Left cardiac atrium (tissue), 4 donors: Measurements from ENCODE around the gene HK1. TPM values are rescaled to one million over a fixed set of nuclear protein-coding genes. Genes with fewer than 3 reads are reported as not detected.

Experiments
- ATAC-seq, 2 donors: fragments of 200-7000 bp; cut with Tn5 transposase; one replicate each; pipeline ENCODE4 v1.9.1; 2020; ENCODE audit warnings: mild to moderate bottlenecking in 2 of 2, moderate library complexity in 2 of 2
- DNase-seq: peaks from one replicate; pipeline ENCODE4 v3.0.0-alpha.2; 2020
- intact Hi-C, 2 donors: fragments of 100-400 bp; cut with DNase I; formaldehyde crosslinking; loops; one replicate each; pipeline versions ENCODE4 v1.14.1 to v1.15.1; 2022 to 2023
- long read RNA-seq: library from polyadenylated mRNA; unstranded; transcript quantifications from one replicate; pipeline ENCODE4 v2.0.0, GENCODE V29; 2021
- total RNA-seq, 2 donors: library from RNA; stranded (reverse); fragmentation: NEBNext Ultra II Directional; extraction: Animal tissue kit (Norgen Biotek cat#: 25700); gene quantifications; one replicate each; pipeline ENCODE4 v1.2.1, GENCODE V29; 2021
- donor health status: DM: no; HTN: yes; CAD: no.
- donor health status: DM: no; HTN: yes; CAD: no; lungs with severe emphysema.
- donor health status: DM: yes; HTN: yes; CAD: no.
- donor health status: Dilated cardiomyopathy.

Gene HK1
- total RNA-seq, result 100 to 1,000 TPM; 188 to 274 TPM
- long read RNA-seq, transcript HK1-202 (18 exons, 3,605 nt), result major isoform, 651 of 740 reads
- long read RNA-seq, partial matches to known transcripts, result 62 of 740 reads
- long read RNA-seq, other reads (novel, unspliced or antisense), result 27 of 740 reads

GRCh38 chr10:69278446-69278963, at the start of gene HK1:
Gene HK1, plus strand, starts transcription at chr10:69278496.
- ATAC-seq, result peak in 1 of 2 donors; percentile 78
- no peak for DNase-seq
- intact Hi-C loops, result no loop called here

DNA sequence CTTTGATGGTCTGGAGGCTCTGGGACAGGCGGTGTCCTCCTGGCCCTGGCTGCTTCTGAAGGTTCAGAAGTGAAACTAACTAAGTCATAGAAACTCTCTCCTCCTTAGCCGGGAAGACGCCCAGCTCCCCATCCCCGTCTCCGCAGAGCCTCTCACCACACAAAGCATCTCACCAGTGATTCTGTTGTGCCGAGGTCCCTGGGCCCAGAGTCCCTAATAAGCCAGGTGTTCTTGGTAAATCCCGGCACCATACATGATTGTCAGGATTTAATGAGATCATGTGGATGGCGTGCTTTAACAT, 48.7 kb upstream of the HK1 start:
- DNase-seq (no peak), ATAC-seq (no peak)
- intact Hi-C loops, result no loop called here

GRCh38 chr10:69230128-69230527, 48.2 kb upstream of the HK1 start:
- no peak for DNase-seq
- intact Hi-C loops, result no loop called here
- ATAC-seq, result peak in 1 of 2 donors; percentile 17

DNA sequence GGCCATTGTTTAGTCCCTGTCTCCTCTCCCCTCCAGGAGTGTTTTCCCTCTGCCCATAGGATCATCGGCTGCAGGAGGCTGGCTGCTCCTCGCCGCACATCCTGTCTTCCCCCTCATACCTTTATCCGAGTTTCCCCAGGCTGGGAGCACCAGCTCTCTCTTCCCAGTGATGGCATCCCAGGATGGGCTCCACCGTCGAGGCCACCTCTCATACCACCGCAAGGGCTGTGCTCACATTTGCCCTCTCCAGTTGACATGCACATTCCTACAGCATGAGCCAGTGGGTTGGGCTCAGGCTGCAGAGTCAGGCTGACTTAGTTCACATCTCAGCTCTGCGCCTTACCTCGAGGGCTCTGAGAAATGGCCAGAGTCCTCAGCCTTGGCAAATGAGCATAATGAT, 46.0 kb upstream of the HK1 start:
- DNase-seq (no peak), ATAC-seq (no peak)
- intact Hi-C loops, result no loop called here

GRCh38 chr10:69232736-69233480, 45.4 kb upstream of the HK1 start:
- intact Hi-C loops, result no loop called here
- ATAC-seq (no peak), DNase-seq (no peak)

GRCh38 chr10:69234447-69234846, 43.8 kb upstream of the HK1 start:
- intact Hi-C loops, result no loop called here
- ATAC-seq, result no peak
- no peak for DNase-seq

- intact Hi-C loops, result loop anchor here (1.0 to 2.0 kb wide), 2 partner anchors 155 kb away; no protein-coding TSS in a partner anchor
- ATAC-seq (peak; percentile 96 to 98), DNase-seq (peak; percentile 88)
These were observed 40.7 kb upstream of the HK1 start for GRCh38 chr10:69237528-69238159.

- intact Hi-C loops, result loop anchor here in 1 of 2 donors (2.0 kb wide), 1 partner anchor 154 kb away; no protein-coding TSS in a partner anchor
- no peak for DNase-seq
- no peak for ATAC-seq
These were observed 39.2 kb upstream of the HK1 start for GRCh38 chr10:69239136-69239535.

DNA sequence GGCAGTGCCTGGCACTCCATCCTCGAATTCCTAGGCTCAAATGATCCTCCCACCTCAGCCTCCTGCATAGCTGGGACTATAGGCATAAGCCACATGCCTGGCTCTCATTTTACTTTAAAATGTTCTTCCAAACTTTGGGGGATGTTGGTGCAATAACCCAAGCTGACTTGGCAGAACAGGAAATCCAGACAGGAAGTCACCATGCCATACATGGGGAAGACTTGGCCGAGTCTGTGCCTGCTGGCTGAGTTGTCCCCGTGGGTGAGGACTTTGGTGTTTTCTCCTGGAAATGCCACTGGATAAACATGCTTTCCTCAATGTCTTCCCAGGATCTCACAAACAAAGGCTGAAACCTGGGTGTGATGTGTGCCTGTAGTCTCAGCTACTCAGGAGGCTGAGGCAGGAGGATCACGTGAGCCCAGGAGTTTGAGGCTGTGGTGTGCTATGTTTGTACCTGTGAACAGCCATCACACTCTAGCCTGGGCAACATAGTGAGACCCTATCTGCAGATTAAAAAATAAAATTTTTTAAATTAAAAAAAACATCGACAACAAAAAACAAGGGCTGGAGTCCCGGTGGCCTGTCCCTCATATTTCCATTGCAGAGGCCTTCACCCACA, 38.4 kb upstream of the HK1 start:
- DNase-seq (peak; percentile 52), ATAC-seq (peak in 1 of 2 donors; percentile 33)
- intact Hi-C loops, result loop anchor here in 1 of 2 donors (2.0 kb wide), 1 partner anchor 153 kb away; no protein-coding TSS in a partner anchor

- no peak for ATAC-seq
- intact Hi-C loops, result no loop called here
- DNase-seq, result no peak
These were observed 37.8 kb upstream of the HK1 start for GRCh38 chr10:69240455-69240854.

DNA sequence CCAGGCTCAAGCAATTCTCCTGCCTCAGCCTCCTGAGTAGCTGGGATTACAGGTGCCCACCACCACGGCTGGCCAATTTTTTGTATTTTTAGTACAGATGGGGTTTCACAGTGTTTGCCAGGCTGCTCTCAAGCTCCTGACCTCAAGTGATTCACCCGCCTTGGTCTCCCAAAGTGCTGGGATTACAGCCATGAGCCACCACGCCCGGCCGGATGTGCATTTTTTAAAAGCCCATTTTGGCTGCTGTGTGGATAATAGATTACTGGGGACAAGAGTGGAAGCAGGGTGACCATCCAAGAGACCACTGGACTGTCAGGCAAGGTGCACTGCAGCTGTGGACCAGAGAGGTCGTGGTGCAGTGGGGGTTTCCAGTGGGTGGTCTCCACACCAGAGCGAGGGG, 36.7 kb upstream of the HK1 start:
- ATAC-seq (no peak), DNase-seq (no peak)
- intact Hi-C loops, result no loop called here

DNA sequence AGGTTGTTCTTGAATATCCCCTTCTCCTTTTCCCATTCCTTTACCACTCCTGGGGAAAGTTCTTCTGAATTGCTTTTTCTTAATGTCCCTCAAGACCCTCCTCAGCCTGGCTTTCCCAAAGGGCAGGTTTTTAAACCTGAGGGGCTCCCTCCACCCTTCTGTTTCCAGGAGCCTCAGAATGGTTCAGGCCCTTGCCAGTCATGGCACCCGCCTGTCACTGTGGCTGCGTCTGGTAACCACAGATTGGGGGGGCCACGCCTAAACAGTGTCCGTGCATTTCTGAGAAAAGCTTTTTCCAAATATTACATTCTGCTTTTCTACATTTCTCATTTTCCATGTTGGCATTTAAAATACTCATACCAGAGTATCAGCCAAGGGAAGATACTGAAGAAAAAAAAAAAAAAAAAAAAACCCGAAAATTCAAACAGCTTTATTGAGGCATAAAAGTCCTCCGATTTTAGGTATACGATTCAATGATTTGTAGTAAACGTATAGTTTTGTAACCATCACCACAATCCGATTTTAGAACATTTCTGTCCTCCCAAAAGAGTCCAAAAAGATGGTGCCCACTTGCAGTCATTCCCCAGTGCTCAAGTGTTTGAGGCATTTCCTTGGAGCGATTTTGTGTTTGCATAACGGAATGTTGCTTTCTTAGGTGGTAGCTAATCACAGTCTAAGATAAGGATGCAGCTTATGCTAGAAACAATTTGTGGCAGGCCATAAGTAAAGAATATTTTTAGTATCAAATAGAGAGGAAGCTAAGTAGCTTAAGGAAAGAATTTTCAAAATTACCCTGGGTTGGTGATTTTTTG, 36.0 kb upstream of the HK1 start:
- DNase-seq (no peak), ATAC-seq (no peak)
- intact Hi-C loops, result no loop called here

- no peak for DNase-seq
- no peak for ATAC-seq
- intact Hi-C loops, result no loop called here
These were observed 35.5 kb upstream of the HK1 start for GRCh38 chr10:69242852-69243212.

DNA sequence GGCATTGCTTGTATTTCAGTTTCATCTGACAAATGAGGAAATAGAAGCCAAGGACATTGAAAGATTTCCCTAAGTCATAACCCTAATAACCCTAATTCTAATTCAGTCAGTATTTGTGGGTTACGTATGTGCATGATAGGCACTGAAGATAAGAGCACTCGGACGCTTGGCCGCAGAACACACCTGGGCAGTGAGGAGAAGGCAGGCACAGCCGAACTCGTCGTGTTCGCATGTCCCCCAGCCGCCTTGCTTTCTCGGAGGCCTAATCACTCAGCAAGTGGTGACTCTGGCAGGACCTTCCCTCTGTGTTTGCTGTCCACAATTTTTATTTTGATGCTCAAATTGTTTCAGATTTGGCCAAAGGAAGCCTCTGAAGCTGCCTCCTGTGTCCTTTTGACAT, 34.5 kb upstream of the HK1 start:
- ATAC-seq, result no peak
- no peak for DNase-seq
- intact Hi-C loops, result no loop called here

DNA sequence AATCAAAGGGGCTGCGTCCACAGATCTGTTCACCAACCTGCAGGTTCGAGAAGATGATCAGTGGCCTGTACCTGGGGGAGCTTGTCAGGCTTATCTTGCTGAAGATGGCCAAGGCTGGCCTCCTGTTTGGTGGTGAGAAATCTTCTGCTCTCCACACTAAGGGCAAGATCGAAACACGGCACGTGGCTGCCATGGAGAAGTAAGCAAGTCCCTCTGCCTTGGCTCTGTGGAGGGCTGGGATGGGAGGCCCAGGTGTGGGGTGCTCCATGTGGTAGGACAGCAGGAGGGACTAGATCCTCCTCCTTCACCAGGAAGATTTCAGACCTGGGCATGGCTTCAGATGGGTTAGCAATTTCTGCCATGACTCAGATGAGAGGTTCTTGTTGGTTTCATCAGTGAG, 32.3 kb upstream of the HK1 start:
- intact Hi-C loops, result no loop called here
- no peak for DNase-seq
- no peak for ATAC-seq

GRCh38 chr10:69246581-69247312, 31.5 kb upstream of the HK1 start:
- DNase-seq (no peak), ATAC-seq (no peak)
- intact Hi-C loops, result no loop called here

DNA sequence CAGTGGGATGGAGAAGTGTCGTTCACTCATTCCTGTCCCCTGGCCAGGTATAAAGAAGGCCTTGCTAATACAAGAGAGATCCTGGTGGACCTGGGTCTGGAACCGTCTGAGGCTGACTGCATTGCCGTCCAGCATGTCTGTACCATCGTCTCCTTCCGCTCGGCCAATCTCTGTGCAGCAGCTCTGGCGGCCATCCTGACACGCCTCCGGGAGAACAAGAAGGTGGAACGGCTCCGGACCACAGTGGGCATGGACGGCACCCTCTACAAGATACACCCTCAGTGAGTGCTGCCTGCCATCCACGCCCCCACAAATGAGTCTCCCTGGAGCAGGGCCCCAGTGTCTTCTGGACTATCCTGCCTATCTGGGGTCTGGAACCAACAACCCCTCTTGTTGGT, 31.0 kb upstream of the HK1 start:
- intact Hi-C loops, result no loop called here
- DNase-seq, result no peak
- no peak for ATAC-seq

- ATAC-seq (no peak), DNase-seq (no peak)
- intact Hi-C loops, result no loop called here
These were observed 30.1 kb upstream of the HK1 start for GRCh38 chr10:69248117-69248730.
